Measurements from ENCODE around the gene PSMB8.
"Not testable (repeated sequence)": the region's sequence is repeated elsewhere in the genome, so short reads cannot be mapped to it uniquely, and the experiment has no call there.

PSMB8 gene

DNA sequence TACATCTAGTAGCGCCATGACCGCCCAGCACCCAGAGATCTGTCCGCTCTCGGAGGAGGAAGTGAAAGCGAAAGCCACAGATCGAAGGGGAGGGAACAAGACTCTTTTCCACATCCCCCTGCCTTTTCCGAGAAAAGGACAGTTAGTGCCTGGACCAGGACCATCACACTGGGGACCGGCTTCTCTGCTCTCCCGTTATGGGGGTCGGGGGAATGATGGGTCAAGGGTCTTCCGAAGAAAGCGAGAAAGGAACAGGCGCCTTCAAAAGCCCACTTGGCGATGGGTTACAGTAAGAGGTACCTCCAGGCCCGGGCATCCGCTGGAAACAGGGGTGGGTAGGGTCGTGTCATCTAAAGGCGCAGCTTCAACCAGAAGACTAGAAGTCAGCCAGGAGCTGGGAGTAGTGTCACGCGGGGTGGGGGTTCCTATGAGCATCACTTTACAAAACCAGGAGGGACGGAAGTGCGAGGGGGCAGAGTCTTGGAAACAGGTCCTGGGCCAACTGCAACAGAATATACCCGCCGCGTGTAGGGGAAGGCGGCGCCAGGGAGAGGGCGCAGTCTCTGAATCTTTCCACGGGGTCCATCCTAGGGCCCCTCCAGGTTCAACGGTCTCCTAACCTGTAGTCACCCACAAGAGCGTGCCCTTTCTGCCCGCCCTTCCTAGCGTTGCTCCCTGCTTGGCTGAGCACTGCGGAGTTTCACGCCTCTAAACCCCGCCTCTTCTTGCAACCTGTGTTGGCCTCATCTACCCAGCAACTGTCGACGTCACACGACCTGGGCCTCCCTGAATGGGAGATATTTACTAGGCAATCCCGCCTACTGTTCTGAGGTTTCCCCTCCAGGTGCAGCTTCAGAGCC is at the start of gene PSMB8:
Gene PSMB8 (minus strand): TSS at position 69 of the 860 bp plus-strand sequence. CDS start 51 bp downstream, at position 18.
- DNase-seq (ENCODE audit: low read depth in 1 of 2, low spot score in 1 of 2), result peak; percentile 93 to 99

- no peak for DNase-seq (ENCODE audit: low read depth in 1 of 2, low spot score in 1 of 2)
These were observed 47.0 kb upstream of the PSMB8 start for GRCh38 chr6:32890831-32891230.

DNA sequence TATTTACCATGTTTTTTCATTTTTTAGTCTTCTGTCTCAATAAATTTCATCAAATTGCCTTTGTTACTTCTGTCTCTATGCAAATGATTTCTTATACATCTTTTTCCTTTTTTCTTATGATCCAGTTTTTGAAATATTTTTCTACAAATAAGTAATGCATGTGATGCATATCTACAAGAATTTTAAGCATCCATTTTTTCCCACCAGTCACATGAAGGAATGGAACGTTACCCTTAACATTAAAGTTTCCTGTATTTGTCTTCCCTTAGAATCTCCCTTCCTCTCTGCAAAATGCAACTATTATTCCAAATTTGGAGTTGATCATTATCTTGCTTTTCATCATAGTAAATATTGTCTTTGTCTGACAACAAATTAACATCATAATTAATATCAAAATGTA is 45.7 kb upstream of the PSMB8 start:
- no peak for DNase-seq (ENCODE audit: low read depth in 1 of 2, low spot score in 1 of 2)

DNA sequence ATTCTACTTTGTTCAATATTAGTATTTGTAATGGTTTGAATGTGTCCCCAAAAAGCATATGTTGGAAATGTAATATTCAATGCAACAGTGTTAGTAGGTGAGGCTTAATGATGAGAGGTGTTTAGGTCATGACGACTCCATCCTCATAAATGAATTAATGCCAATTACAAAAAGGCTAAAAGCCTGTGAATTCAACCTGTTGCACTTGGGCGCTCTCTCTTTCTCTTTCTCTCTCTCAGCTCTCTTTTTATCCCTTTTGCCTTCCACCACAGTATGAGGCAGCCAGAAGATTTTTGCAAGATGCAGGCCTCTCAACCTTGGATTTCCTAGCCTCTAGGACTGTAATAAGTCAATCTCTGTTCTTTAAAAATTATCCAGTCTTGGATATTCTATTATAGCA is 44.7 kb upstream of the PSMB8 start:
- no peak for DNase-seq (ENCODE audit: low read depth in 1 of 2, low spot score in 1 of 2)

DNA sequence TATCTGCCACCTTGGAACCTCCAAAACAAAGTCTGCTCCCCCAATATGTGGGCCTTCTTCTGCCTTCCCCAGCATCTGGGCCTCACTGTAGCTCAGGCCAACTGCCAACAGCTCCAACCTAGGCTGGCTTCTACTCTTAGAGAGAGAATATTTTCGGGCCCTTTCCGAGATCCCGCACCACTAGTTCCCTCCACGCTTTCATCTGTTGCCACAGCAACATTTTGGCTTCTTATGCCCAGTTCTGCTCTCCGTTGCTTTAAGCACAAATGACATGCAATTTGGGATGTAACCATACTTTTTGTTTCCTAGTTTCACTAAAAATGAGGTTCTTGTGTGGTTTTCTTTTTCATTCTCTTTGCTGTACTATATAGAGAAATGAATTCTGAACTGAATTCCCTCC is 43.8 kb upstream of the PSMB8 start:
- DNase-seq (ENCODE audit: low read depth in 1 of 2, low spot score in 1 of 2), result no peak

DNA sequence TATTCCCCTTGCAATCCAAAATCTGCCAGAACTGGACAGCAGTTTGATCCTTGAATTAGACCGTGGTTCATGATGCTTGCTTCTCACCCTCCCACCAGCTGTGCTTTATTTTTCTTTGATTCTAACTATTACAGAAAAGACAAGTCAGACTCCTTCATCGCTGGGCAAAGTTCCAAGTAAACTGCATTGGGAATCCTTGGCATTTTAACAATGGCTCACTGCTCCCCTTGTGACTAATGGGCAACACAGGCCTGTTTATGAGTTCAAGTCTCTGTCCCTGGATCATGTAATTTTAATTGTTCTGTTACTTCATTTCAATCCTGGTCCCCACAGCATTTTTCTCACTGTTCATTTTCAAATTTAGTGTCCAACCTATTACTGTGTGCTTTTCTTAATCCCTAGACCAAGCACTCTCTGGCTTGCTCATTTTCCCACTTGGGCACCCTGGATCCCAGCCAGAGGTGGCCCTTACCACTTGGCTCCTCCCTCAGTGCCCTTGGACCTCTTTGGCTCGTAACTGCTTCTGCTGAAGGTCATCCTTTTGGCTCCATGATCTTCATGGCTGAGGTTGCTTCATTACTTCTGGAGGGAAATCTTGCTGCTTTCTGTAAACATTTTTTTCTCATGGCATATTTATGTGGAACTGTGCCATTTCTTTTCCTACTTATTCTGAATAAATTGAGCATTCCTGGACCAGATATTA is 43.0 kb upstream of the PSMB8 start:
- no peak for DNase-seq (ENCODE audit: low read depth in 1 of 2, low spot score in 1 of 2)

DNA sequence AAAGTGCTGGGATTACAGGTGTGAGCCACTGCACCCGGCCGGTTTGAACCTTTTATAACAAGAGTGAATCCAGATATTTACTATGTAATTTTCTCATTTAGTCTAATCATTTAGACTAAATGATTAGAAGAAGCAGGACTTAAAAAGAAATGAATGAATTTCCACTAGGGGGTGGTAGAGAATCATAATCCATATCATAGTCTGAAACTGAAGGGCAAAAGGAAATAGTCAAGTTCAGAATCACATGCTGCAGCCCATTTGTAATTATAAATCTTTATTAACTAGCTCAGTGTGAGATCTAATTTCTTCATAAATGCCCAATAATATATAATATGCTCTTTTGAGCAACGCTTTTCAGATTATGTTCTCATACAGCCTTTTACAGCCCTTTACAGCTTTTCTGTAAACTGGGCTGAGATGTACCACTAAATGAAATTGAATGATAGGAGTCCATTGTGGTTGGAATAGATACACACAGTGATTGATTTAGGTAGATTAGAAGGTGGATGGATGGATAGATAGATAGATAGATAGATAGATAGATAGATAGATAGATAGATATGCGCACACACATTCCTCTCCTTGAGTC is 41.9 kb upstream of the PSMB8 start:
- no peak for DNase-seq (ENCODE audit: low read depth in 1 of 2, low spot score in 1 of 2)

DNA sequence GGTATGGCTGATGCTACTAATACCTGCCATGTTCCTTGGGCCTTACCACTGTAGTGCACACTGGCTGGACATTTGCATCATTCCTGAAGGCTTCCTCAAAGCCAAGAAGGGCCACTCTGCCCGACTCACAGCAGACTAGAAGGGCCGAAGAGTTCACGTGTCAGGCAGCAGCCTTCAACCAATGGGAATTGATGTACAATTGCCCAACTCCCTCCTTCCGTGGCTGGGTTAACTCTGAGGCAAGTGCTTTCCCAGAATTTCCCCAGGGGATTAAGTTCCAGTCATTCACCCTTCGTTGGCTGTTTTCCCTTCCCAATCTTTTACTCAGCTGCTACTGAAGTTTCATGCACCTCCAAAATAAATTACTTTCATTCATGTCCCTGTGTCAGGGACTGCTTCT is 39.9 kb upstream of the PSMB8 start:
- no peak for DNase-seq (ENCODE audit: low read depth in 1 of 2, low spot score in 1 of 2)

GRCh38 chr6:32882879-32883250 is 39.0 kb upstream of the PSMB8 start:
- DNase-seq (ENCODE audit: low read depth in 1 of 2, low spot score in 1 of 2), result no peak

DNA sequence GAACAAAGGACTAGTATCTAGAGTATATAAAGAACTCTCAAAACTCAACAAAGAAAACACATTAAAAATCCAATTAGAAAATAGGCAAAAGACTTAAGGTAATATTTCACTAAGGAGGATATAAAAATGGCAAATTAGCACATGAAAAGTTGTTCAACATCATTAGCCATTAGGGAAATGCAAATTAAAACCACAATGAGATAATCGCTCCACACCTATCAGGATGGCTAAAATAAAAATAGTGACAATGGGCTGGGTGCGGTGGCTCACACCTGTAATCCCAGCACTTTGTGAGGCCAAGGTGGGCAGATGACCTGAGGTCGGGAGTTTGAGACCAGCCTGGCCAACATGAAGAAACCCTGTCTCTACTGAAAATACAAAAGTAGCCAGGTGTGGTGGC is 37.1 kb upstream of the PSMB8 start:
- DNase-seq (ENCODE audit: low read depth in 1 of 2, low spot score in 1 of 2), result not testable (repeated sequence)

DNA sequence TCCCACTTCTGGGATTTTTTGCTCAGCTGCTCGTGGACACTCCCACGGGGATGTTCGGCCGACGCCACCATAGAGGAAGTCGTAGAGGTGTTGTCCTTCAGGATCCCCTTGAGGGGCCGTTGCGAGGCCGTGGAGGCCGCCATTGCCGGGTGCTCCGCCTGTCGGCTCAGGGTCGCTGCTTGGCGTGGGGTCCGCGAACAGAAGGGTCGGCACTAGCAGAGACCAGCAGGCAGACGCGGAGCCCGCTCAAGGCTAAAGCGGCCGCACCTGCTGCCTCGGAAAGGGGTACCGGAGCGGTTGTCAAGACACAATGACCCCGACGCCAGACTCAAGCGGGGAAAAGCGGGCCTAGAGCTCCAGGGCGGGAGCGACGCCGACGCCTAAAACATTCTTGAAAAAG is 35.8 kb upstream of the PSMB8 start:
- no peak for DNase-seq (ENCODE audit: low read depth in 1 of 2, low spot score in 1 of 2)

DNA sequence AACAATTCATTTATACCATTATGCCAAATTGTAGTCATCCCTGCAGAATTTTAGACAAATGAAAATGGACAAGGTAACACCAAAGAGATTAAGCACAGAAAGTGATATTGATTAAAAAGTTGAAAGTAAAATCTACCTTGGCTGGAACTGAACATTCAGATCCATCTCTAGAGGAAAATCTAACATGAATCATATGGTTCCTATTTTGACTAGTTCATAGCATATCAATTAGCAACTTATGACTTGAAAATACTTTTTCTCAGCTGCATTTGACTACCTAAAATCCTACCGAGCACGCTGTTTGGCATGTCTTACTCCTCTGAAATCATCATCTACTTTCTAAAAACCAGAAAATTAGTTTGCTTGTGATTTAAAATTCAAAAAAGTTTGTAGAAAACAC is 32.8 kb upstream of the PSMB8 start:
- DNase-seq (ENCODE audit: low read depth in 1 of 2, low spot score in 1 of 2), result no peak

- not testable (repeated sequence) for DNase-seq (ENCODE audit: low read depth in 1 of 2, low spot score in 1 of 2)
These were observed 30.1 kb upstream of the PSMB8 start for GRCh38 chr6:32873947-32874346.

GRCh38 chr6:32868257-32868788 is 24.5 kb upstream of the PSMB8 start:
- DNase-seq (ENCODE audit: low read depth in 1 of 2, low spot score in 1 of 2), result peak; percentile 74 to 77

GRCh38 chr6:32867554-32868256 is 23.9 kb upstream of the PSMB8 start:
- no peak for DNase-seq (ENCODE audit: low read depth in 1 of 2, low spot score in 1 of 2)

GRCh38 chr6:32867022-32867477 is 23.2 kb upstream of the PSMB8 start:
- DNase-seq (ENCODE audit: low read depth in 1 of 2, low spot score in 1 of 2), result no peak

- DNase-seq (ENCODE audit: low read depth in 1 of 2, low spot score in 1 of 2), result no peak
These were observed 22.0 kb upstream of the PSMB8 start for GRCh38 chr6:32865724-32866443.

GRCh38 chr6:32862725-32863124 is 18.9 kb upstream of the PSMB8 start:
- DNase-seq (ENCODE audit: low read depth in 1 of 2, low spot score in 1 of 2), result no peak

DNA sequence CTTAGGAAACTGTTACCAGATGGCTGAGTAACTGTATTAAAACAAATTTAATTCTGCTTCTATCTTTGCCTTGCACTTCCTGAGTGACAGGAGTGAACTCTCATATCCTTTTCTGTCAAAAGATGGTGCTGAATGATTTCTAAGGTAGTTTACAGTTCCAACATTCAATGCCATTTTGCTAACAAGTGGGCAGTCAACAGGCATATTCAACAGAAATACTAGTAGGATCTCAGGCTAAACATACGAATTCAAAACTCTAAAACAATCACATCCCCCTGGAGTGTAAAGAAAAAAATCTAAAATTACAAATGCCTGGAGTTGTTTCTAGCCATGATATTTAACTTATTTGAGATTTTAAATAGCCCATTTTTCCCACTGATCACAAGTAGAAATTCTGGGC is 16.8 kb upstream of the PSMB8 start:
- no peak for DNase-seq (ENCODE audit: low read depth in 1 of 2, low spot score in 1 of 2)

DNA sequence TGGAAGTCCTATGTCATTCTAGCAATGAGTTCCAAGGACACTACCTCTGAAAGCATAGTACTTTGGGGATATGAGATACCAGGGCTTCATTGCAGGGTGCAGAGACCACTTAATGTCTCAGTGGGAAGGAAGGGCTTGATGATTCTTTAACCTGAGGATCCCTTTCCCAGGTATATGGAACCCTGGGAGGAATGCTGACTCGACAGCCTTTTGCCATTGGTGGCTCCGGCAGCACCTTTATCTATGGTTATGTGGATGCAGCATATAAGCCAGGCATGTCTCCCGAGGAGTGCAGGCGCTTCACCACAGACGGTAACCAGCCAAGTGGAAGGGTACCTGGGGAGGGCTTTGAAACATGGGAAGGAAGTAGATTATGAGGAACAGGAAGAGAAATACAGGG is 14.3 kb upstream of the PSMB8 start:
- no peak for DNase-seq (ENCODE audit: low read depth in 1 of 2, low spot score in 1 of 2)

Measured in activated T-helper 1 cell treated with anti-CD3 and anti-CD28 coated beads, Interleukin-2, amount 50 U/mL, for 16 hours (primary cell).